Nephron (organoid): ENCODE measurements around the gene TMPRSS11A.

Experiments used
- H3K27ac Mint-ChIP-seq, 3 experiments: 2 replicates each; pipeline ENCODE4 v1.8.0; 2020; ENCODE audit warnings: mixed read lengths in 3 of 3, mild to moderate bottlenecking in 2 of 3, moderate library complexity in 1 of 3
- H3K27me3 Mint-ChIP-seq: 2 replicates; pipeline ENCODE4 v1.8.0; 2021; ENCODE audit warnings: low read depth, mild to moderate bottlenecking, moderate library complexity, mixed read lengths
- H3K36me3 Mint-ChIP-seq: 2 replicates; pipeline ENCODE4 v1.8.0; 2020; ENCODE audit warnings: low read depth, mixed read lengths
- H3K4me1 Mint-ChIP-seq: 2 replicates; pipeline ENCODE4 v1.8.0; 2020; ENCODE audit warnings: mixed read lengths
- H3K4me3 Mint-ChIP-seq, 3 experiments: 2 replicates each; pipeline ENCODE4 v1.8.0; 2020; ENCODE audit warnings: mild to moderate bottlenecking in 3 of 3, mixed read lengths in 3 of 3, moderate library complexity in 2 of 3
- H3K9me3 Mint-ChIP-seq: 2 replicates; pipeline ENCODE4 v1.8.0; 2020; ENCODE audit warnings: mixed read lengths
- CTCF ChIP-seq, 3 experiments: fragments of 200-600 bp; sonication (generic); IDR thresholded peaks; one replicate each; pipeline ENCODE4 v1.5.0; 2021; ENCODE audit warnings: antibody characterized with exemption in 3 of 3; ENCODE audit not compliant: unreplicated experiment in 3 of 3

The TMPRSS11A gene

DNA sequence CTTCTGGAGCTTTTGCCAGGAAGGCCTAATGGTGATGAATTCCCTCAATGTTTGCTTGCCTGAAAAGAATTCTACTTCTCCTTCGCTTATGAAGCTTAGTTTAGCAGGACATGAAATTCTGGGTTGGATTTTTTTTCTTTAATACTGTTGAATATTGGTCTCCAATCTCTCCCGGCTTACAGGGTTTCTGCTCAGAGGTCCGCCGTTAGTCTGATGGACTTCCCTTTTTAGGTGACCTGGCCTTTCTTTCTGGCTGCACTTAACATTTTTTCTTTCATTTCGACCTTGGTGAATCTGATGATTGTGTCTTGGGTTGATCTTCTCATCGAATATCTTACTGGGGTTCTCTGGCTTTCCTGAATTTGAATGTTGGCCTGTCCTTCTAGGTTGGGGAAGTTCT lies 17.2 kb upstream of the TMPRSS11A start:
- H3K4me3 Mint-ChIP-seq: no peak overlapping the region

GRCh38 chr4:67973608-67974007 lies 10.3 kb upstream of the TMPRSS11A start:
- Mint-ChIP-seq H3K4me3 (no peak overlapping the region), H3K27me3 (no peaks in the 10 kb centered on the region), H3K27ac (no peak overlapping the region), H3K36me3 (no peaks in the 10 kb centered on the region), H3K9me3 (peaks cover 34% of the 10 kb centered on the region), H3K4me1 (no peaks in the 10 kb centered on the region)
- TF ChIP-seq CTCF (IDR thresholded peaks at IDR 0.05; ENCODE audit: unreplicated experiment in 3 of 3): no peak

More for the DNA sequence above, 17.2 kb upstream of the TMPRSS11A start:
- Mint-ChIP-seq H3K27ac (no peak overlapping the region), H3K27me3 (peaks cover 4% of the 10 kb centered on the region), H3K9me3 (peaks cover 32% of the 10 kb centered on the region), H3K4me1 (no peaks in the 10 kb centered on the region), H3K36me3 (no peaks in the 10 kb centered on the region)
- TF ChIP-seq CTCF (IDR thresholded peaks at IDR 0.05; ENCODE audit: unreplicated experiment in 3 of 3): no peak

- H3K4me3 Mint-ChIP-seq: no peak overlapping the region
- no peaks in the 10 kb centered on the region for H3K27me3 Mint-ChIP-seq
- H3K27ac Mint-ChIP-seq: no peak overlapping the region
- no peaks in the 10 kb centered on the region for H3K36me3 Mint-ChIP-seq
- H3K4me1 Mint-ChIP-seq: no peaks in the 10 kb centered on the region
- H3K9me3 Mint-ChIP-seq: peaks cover 5% of the 10 kb centered on the region
- no peak for TF ChIP-seq CTCF (IDR thresholded peaks at IDR 0.05; ENCODE audit: unreplicated experiment in 3 of 3)
These were observed 8.4 kb downstream of the TMPRSS11A start for GRCh38 chr4:67954890-67955289.

DNA sequence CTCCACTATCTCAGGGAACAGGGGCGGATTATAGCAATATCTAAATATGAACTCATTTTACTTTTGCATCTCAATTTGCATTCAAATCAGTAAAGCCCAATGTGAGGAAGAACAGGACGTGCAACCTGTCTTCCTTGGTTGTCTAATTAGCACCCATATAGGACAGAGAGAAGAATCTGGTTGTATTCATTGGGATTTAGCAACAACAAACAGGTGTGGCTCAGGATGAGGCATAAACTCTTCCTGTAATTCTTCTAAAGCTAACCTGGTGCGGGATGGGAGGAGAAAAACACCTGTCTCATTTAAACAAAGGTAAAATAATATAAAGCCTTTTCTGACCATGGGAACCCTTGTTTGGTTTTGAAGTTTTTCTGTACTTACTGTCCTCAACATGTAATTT lies 22.2 kb downstream of the TMPRSS11A start:
- Mint-ChIP-seq H3K36me3 (no peaks in the 10 kb centered on the region), H3K4me1 (no peaks in the 10 kb centered on the region), H3K27me3 (no peaks in the 10 kb centered on the region), H3K9me3 (peaks cover 7% of the 10 kb centered on the region), H3K27ac (no peak overlapping the region), H3K4me3 (no peak overlapping the region)
- TF ChIP-seq CTCF (IDR thresholded peaks at IDR 0.05; ENCODE audit: unreplicated experiment in 3 of 3): no peak

GRCh38 chr4:67940506-67940905 lies 22.8 kb downstream of the TMPRSS11A start:
- Mint-ChIP-seq H3K4me1 (no peaks in the 10 kb centered on the region), H3K27ac (no peak overlapping the region), H3K4me3 (no peak overlapping the region), H3K9me3 (peaks cover 7% of the 10 kb centered on the region), H3K27me3 (no peaks in the 10 kb centered on the region), H3K36me3 (no peaks in the 10 kb centered on the region)
- TF ChIP-seq CTCF (IDR thresholded peaks at IDR 0.05; ENCODE audit: unreplicated experiment in 3 of 3): no peak

GRCh38 chr4:67939195-67939594 lies 24.1 kb downstream of the TMPRSS11A start:
- H3K4me3 Mint-ChIP-seq: no peak overlapping the region
- H3K36me3 Mint-ChIP-seq: no peaks in the 10 kb centered on the region
- no peak for TF ChIP-seq CTCF (IDR thresholded peaks at IDR 0.05; ENCODE audit: unreplicated experiment in 3 of 3)
- H3K27me3 Mint-ChIP-seq: no peaks in the 10 kb centered on the region
- H3K27ac Mint-ChIP-seq: no peak overlapping the region
- H3K4me1 Mint-ChIP-seq: peaks cover 3% of the 10 kb centered on the region
- peaks cover 7% of the 10 kb centered on the region for H3K9me3 Mint-ChIP-seq
